ENCODE data around the gene ANKFY1. TPM values are rescaled to one million over a fixed set of nuclear protein-coding genes. Genes with fewer than 3 reads are reported as not detected.

ANKFY1 gene
- polyA plus RNA-seq, 1 of the 3 experiments (the other 2 are of a cell fraction): 29.6 TPM

GRCh38 chr17:4160294-4160859, 103.4 kb downstream of the ANKFY1 start (continued):
- TF ChIP-seq, protein P1, sequence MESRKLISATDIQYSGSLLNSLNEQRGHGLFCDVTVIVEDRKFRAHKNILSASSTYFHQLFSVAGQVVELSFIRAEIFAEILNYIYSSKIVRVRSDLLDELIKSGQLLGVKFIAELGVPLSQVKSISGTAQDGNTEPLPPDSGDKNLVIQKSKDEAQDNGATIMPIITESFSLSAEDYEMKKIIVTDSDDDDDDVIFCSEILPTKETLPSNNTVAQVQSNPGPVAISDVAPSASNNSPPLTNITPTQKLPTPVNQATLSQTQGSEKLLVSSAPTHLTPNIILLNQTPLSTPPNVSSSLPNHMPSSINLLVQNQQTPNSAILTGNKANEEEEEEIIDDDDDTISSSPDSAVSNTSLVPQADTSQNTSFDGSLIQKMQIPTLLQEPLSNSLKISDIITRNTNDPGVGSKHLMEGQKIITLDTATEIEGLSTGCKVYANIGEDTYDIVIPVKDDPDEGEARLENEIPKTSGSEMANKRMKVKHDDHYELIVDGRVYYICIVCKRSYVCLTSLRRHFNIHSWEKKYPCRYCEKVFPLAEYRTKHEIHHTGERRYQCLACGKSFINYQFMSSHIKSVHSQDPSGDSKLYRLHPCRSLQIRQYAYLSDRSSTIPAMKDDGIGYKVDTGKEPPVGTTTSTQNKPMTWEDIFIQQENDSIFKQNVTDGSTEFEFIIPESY (IDR thresholded peaks at IDR 0.05; ENCODE audit: borderline replicate concordance, low read depth): no peak
- no peak for TF ChIP-seq EP300 (IDR thresholded peaks at IDR 0.05; ENCODE audit: borderline replicate concordance in 1 of 2, low read depth in 1 of 2, low read length in 1 of 2)
- TF ChIP-seq IRF3 (IDR thresholded peaks at IDR 0.05; ENCODE audit: low read depth, low read length): no peak
- no peak for TF ChIP-seq JUND (IDR thresholded peaks at IDR 0.05)
- TF ChIP-seq NRF1 (IDR thresholded peaks at IDR 0.05; ENCODE audit: low read depth, low read length): no peak
- no peak for TF ChIP-seq RFX5 (IDR thresholded peaks at IDR 0.05; ENCODE audit: low read length)
- TF ChIP-seq, protein P2, sequence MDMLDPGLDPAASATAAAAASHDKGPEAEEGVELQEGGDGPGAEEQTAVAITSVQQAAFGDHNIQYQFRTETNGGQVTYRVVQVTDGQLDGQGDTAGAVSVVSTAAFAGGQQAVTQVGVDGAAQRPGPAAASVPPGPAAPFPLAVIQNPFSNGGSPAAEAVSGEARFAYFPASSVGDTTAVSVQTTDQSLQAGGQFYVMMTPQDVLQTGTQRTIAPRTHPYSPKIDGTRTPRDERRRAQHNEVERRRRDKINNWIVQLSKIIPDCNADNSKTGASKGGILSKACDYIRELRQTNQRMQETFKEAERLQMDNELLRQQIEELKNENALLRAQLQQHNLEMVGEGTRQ (IDR thresholded peaks at IDR 0.05; ENCODE audit: borderline replicate concordance, low read depth, low read length): no peak
- TF ChIP-seq PBX3 (IDR thresholded peaks at IDR 0.05): no peak

DNA sequence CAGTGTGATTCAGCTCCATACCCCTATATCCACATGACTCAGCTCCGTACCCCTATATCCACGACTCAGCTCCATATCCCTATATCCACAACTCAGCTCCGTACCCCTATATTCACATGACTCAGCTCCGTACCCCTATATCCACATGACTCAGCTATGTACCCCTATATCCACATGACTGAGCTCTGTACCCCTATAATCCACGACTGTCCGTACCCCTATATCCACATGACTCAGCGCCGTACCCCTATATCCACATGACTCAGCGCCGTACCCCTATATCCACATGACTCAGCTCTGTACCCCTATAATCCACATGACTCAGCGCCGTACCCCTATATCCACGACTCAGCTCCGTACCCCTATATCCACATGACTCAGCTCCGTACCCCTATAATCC, 104.0 kb downstream of the ANKFY1 start:
- WGBS (ENCODE audit: low lambda C conversion rate): 95% methylated on average over 15 of the region's 15 CpGs

More for the DNA sequence above, 104.0 kb downstream of the ANKFY1 start:
- Histone ChIP-seq H2AFZ (ENCODE audit: low read depth) (no peak overlapping the region), H3K27me3 (ENCODE audit: insufficient read depth) (no peaks in the 10 kb centered on the region), H3K4me2 (no peak overlapping the region), H3F3A (replicated peaks; ENCODE audit: insufficient read depth) (no peaks in the 10 kb centered on the region), H4K20me1 (ENCODE audit: insufficient read depth) (no peaks in the 10 kb centered on the region), H3K9me3 (no peaks in the 10 kb centered on the region), H3K27ac (ENCODE audit: low read depth in 2 of 2, low read length in 1 of 2) (no peak overlapping the region), H3K79me2 (ENCODE audit: insufficient read depth) (no peaks in the 10 kb centered on the region), H3K9me2 (no peaks in the 10 kb centered on the region), H3K36me3 (replicated peaks in 1 of 2; ENCODE audit: control insufficient read depth in 1 of 2, insufficient read depth in 2 of 2, low read length in 1 of 2) (peaks cover 8 to 26% of the 10 kb centered on the region in 2 experiments), H3K9ac (no peak overlapping the region), H3K4me3 (ENCODE audit: low read depth in 2 of 2, low read length in 1 of 2) (no peak overlapping the region), H3K4me1 (ENCODE audit: control insufficient read depth in 1 of 2, insufficient read depth in 2 of 2, low read depth in 1 of 2, low read length in 1 of 2) (peaks cover 0 to 26% of the 10 kb centered on the region in 2 experiments; a peak in 1 of 4 replicates)
- ChIA-PET POLR2A (interaction anchor here (0.6 to 1.4 kb wide), 3 partner anchors 9 to 480 kb away, joined by 3 to 4 read pairs (median 4); partner anchors contain the start of gene CYB5D2), CTCF (interaction anchor here (0.7 to 1.4 kb wide), 4 partner anchors 11 to 261 kb away, joined by 3 read pairs; no protein-coding TSS in a partner anchor)
- no peak for TF ChIP-seq TEAD4 (IDR thresholded peaks at IDR 0.05; ENCODE audit: borderline replicate concordance, insufficient read depth)
- no peak for TF ChIP-seq GABPA (IDR thresholded peaks at IDR 0.05; ENCODE audit: low read depth)
- TF ChIP-seq POLR2AphosphoS5 (IDR thresholded peaks at IDR 0.05; ENCODE audit: low read depth, low read length): no peak
- TF ChIP-seq SIN3A (IDR thresholded peaks at IDR 0.05; ENCODE audit: borderline replicate concordance, low read depth, low read length): no peak
- no peak for TF ChIP-seq SMC3 (IDR thresholded peaks at IDR 0.05; ENCODE audit: low read depth, low read length)
- TF ChIP-seq PBX3 (IDR thresholded peaks at IDR 0.05): no peak
- no peak for TF ChIP-seq IRF3 (IDR thresholded peaks at IDR 0.05; ENCODE audit: low read depth, low read length)
- TF ChIP-seq, protein P2 (IDR thresholded peaks at IDR 0.05; ENCODE audit: borderline replicate concordance, low read depth, low read length): no peak
- TF ChIP-seq ELF1 (IDR thresholded peaks at IDR 0.05): no peak
- TF ChIP-seq YY1 (IDR thresholded peaks at IDR 0.05; ENCODE audit: low read depth): no peak
- TF ChIP-seq JUND (IDR thresholded peaks at IDR 0.05): no peak
- DNase-seq: no peak

Data from SK-N-SH (cell line).